HepG2 (cell line): ENCODE results near the gene TRIM10. TPM values are rescaled to one million over a fixed set of nuclear protein-coding genes. Genes with fewer than 3 reads are reported as not detected.
A peak's percentile ranks its signal among the peaks of the same experiment; 100 is the strongest.

Experiments used
- ATRX ChIP-seq: sonication (generic); formaldehyde crosslinking; IDR thresholded peaks from 2 replicates; pipeline ENCODE4 v1.4.0; 2020; ENCODE audit warnings: missing genetic modification reagents, borderline replicate concordance
- KAT7 ChIP-seq: IDR thresholded peaks from 2 replicates; pipeline ENCODE4 v1.6.1; 2018; ENCODE audit warnings: borderline replicate concordance, missing compliant biosample characterization
- PHF8 ChIP-seq: sonication (generic); formaldehyde crosslinking; IDR thresholded peaks from 2 replicates; pipeline ENCODE4 v1.5.0; 2020; ENCODE audit warnings: missing genetic modification reagents
- ZFP37 ChIP-seq: sonication (generic); formaldehyde crosslinking; IDR thresholded peaks from 2 replicates; pipeline ENCODE4 v1.4.0; 2020; ENCODE audit warnings: missing genetic modification reagents, borderline replicate concordance
- ZNF569 ChIP-seq: sonication (generic); formaldehyde crosslinking; IDR thresholded peaks from 2 replicates; pipeline ENCODE4 v1.5.0; 2020; ENCODE audit warnings: mild to moderate bottlenecking, missing genetic modification reagents, moderate library complexity, borderline replicate concordance
- ZZZ3 ChIP-seq: sonication (generic); formaldehyde crosslinking; IDR thresholded peaks from 2 replicates; pipeline ENCODE4 v1.4.0; 2020; ENCODE audit warnings: missing genetic modification reagents, mild to moderate bottlenecking, borderline replicate concordance
- polyA plus RNA-seq, 8 experiments: library from polyadenylated mRNA; depleted of rRNA in 3 of 8; stranded (reverse) in 7 of 8; unstranded in 1 of 8; fragments of >200 nt; fragmentation: Illumina TruSeq in 4 of 8; extraction: Trizol in 4 of 8; gene quantifications; 2 replicates each; pipeline versions ENCODE4 v1.2.1 to v1.2.3, GENCODE V29; 2011 to 2016; ENCODE audit warnings: low read depth in 4 of 8, missing spikeins in 1 of 8, mixed read lengths in 1 of 8; ENCODE audit not compliant: insufficient read depth in 1 of 8
- total RNA-seq, 5 experiments: library from RNA; depleted of rRNA; stranded (reverse); fragments of >200 nt; fragmentation: Illumina TruSeq; extraction: Trizol; gene quantifications; 2 replicates each; pipeline ENCODE4 v1.2.3, GENCODE V29; 2016; ENCODE audit warnings: low read depth in 1 of 5
- TF ChIP-seq, protein P1 (sequence below): sonication (generic); formaldehyde crosslinking; IDR thresholded peaks from one replicate; pipeline ENCODE4 v1.5.1; 2020; ENCODE audit warnings: mild to moderate bottlenecking, missing genetic modification reagents; ENCODE audit errors: not compliant biosample characterization
- TF ChIP-seq, protein P2 (sequence below): sonication (generic); formaldehyde crosslinking; IDR thresholded peaks from 2 replicates; pipeline ENCODE4 v1.5.1; 2020; ENCODE audit warnings: missing genetic modification reagents, mild to moderate bottlenecking, borderline replicate concordance
- TF ChIP-seq, protein P3 (sequence below): IDR thresholded peaks from 2 replicates; pipeline ENCODE4 v1.6.1; 2012; ENCODE audit warnings: low read depth, low read length, improper control_type of control experiment
- TF ChIP-seq, protein P4 (sequence below): sonication (generic); formaldehyde crosslinking; conservative IDR thresholded peaks from 2 replicates; pipeline ENCODE4 v1.4.0; 2020; ENCODE audit warnings: missing genetic modification reagents
- TF ChIP-seq, protein P5 (sequence below): sonication (generic); formaldehyde crosslinking; IDR thresholded peaks from 2 replicates; pipeline ENCODE4 v1.8.0; 2022; ENCODE audit warnings: missing genetic modification reagents, low read depth, mild to moderate bottlenecking, borderline replicate concordance

The TRIM10 gene
- total and polyA plus RNA-seq, 2 of the 13 experiments (the other 11 are each of a cell fraction or from before 2014, with no cell fraction given) = 4.1 to 6.8 TPM

DNA sequence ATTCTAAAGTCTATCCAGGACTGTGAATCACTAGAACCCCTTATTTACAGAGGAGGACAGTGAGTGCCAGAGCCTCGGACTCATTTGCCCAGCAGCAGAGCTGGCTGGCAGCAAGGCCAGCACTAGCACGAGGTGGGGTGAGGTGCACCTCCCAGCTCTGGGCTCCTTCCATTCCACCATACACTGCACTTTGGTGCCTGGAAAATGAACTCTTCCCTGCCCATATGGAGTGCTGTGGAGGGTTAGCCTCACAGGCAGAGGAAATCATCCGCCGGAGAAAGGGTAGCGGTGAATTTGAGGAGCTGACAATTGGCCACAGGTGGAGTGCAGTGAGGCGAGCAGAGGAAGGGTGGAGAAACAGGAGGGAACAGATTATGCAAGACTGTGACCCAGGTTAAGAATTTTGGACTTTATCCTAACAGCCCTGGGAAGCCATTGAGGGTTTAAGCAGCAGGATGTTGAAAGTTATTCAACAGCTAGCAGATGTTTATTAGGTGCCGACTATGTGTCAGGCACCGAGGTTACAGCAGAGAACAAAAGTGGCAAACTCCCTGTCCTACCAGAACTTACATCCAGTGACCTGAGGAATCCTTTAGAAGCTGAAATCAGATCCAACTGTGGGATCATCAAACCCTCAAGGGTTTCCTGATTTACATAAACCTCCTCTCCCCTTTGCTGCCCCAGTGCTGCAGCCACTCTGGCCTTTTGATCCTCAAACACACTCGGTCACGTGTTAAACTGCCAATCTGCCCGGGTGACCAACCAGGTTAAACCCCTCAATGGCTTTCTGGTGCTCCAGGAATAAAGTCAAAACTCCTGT lies 46.0 kb upstream of the TRIM10 start (continued):
- TF ChIP-seq, protein P1, sequence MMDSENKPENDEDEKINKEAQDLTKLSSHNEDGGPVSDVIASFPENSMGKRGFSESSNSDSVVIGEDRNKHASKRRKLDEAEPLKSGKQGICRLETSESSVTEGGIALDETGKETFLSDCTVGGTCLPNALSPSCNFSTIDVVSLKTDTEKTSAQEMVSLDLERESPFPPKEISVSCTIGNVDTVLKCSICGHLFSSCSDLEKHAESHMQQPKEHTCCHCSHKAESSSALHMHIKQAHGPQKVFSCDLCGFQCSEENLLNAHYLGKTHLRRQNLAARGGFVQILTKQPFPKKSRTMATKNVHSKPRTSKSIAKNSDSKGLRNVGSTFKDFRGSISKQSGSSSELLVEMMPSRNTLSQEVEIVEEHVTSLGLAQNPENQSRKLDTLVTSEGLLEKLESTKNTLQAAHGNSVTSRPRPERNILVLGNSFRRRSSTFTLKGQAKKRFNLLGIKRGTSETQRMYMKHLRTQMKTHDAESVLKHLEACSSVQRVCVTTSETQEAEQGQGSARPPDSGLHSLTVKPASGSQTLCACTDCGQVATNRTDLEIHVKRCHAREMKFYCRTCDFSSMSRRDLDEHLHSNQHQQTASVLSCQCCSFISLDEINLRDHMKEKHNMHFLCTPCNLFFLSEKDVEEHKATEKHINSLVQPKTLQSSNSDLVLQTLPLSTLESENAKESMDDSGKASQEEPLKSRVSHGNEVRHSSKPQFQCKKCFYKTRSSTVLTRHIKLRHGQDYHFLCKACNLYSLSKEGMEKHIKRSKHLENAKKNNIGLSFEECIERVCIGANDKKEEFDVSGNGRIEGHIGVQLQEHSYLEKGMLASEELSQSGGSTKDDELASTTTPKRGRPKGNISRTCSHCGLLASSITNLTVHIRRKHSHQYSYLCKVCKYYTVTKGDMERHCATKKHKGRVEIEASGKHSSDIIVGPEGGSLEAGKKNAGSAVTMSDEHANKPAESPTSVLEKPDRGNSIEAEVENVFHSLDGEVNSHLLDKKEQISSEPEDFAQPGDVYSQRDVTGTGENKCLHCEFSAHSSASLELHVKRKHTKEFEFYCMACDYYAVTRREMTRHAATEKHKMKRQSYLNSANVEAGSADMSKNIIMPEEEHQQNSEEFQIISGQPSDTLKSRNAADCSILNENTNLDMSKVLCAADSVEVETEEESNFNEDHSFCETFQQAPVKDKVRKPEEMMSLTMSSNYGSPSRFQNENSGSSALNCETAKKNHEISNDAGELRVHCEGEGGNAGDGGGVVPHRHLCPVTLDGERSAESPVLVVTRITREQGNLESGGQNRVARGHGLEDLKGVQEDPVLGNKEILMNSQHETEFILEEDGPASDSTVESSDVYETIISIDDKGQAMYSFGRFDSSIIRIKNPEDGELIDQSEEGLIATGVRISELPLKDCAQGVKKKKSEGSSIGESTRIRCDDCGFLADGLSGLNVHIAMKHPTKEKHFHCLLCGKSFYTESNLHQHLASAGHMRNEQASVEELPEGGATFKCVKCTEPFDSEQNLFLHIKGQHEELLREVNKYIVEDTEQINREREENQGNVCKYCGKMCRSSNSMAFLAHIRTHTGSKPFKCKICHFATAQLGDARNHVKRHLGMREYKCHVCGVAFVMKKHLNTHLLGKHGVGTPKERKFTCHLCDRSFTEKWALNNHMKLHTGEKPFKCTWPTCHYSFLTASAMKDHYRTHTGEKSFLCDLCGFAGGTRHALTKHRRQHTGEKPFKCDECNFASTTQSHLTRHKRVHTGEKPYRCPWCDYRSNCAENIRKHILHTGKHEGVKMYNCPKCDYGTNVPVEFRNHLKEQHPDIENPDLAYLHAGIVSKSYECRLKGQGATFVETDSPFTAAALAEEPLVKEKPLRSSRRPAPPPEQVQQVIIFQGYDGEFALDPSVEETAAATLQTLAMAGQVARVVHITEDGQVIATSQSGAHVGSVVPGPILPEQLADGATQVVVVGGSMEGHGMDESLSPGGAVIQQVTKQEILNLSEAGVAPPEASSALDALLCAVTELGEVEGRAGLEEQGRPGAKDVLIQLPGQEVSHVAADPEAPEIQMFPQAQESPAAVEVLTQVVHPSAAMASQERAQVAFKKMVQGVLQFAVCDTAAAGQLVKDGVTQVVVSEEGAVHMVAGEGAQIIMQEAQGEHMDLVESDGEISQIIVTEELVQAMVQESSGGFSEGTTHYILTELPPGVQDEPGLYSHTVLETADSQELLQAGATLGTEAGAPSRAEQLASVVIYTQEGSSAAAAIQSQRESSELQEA (CRISPR knock-in tag) = no peak
- TF ChIP-seq, protein P2, sequence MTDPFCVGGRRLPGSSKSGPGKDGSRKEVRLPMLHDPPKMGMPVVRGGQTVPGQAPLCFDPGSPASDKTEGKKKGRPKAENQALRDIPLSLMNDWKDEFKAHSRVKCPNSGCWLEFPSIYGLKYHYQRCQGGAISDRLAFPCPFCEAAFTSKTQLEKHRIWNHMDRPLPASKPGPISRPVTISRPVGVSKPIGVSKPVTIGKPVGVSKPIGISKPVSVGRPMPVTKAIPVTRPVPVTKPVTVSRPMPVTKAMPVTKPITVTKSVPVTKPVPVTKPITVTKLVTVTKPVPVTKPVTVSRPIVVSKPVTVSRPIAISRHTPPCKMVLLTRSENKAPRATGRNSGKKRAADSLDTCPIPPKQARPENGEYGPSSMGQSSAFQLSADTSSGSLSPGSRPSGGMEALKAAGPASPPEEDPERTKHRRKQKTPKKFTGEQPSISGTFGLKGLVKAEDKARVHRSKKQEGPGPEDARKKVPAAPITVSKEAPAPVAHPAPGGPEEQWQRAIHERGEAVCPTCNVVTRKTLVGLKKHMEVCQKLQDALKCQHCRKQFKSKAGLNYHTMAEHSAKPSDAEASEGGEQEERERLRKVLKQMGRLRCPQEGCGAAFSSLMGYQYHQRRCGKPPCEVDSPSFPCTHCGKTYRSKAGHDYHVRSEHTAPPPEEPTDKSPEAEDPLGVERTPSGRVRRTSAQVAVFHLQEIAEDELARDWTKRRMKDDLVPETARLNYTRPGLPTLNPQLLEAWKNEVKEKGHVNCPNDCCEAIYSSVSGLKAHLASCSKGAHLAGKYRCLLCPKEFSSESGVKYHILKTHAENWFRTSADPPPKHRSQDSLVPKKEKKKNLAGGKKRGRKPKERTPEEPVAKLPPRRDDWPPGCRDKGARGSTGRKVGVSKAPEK (CRISPR knock-in tag) = no peak
- TF ChIP-seq, protein P3, sequence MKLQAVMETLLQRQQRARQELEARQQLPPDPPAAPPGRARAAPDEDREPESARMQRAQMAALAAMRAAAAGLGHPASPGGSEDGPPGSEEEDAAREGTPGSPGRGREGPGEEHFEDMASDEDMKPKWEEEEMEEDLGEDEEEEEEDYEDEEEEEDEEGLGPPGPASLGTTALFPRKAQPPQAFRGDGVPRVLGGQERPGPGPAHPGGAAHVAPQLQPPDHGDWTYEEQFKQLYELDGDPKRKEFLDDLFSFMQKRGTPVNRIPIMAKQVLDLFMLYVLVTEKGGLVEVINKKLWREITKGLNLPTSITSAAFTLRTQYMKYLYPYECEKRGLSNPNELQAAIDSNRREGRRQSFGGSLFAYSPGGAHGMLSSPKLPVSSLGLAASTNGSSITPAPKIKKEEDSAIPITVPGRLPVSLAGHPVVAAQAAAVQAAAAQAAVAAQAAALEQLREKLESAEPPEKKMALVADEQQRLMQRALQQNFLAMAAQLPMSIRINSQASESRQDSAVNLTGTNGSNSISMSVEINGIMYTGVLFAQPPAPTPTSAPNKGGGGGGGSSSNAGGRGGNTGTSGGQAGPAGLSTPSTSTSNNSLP = peak; percentile 55; the same call in 1 of the 2 replicates
- TF ChIP-seq ZFP37 (CRISPR knock-in tag) (peak; percentile 69; the same call in 1 of the 2 replicates), ZZZ3 (CRISPR knock-in tag) (0 out of 2 replicates have a peak, but pooled peaks have one; percentile 84), PHF8 (CRISPR knock-in tag) (no peak; the same call in none of the 2 replicates), KAT7 (CRISPR knock-in tag) (peak; percentile 18; the same call in 1 of the 2 replicates), ATRX (no peak), ZNF569 (CRISPR knock-in tag) (0 out of 2 replicates have a peak, but pooled peaks have one; percentile 47)
- TF ChIP-seq, protein P4, sequence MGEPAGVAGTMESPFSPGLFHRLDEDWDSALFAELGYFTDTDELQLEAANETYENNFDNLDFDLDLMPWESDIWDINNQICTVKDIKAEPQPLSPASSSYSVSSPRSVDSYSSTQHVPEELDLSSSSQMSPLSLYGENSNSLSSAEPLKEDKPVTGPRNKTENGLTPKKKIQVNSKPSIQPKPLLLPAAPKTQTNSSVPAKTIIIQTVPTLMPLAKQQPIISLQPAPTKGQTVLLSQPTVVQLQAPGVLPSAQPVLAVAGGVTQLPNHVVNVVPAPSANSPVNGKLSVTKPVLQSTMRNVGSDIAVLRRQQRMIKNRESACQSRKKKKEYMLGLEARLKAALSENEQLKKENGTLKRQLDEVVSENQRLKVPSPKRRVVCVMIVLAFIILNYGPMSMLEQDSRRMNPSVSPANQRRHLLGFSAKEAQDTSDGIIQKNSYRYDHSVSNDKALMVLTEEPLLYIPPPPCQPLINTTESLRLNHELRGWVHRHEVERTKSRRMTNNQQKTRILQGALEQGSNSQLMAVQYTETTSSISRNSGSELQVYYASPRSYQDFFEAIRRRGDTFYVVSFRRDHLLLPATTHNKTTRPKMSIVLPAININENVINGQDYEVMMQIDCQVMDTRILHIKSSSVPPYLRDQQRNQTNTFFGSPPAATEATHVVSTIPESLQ (CRISPR knock-in tag) = peak; percentile 22; the same call in 1 of the 2 replicates
- TF ChIP-seq, protein P5, sequence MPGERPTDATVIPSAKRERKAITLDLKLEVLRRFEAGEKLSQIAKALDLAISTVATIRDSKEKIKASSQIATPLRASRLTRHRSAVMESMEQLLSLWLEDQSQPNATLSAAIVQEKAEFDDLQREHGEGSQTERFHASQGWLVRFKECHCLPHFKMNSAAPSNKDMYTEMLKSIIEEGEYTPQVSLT = no peak
